Fibroblast of villous mesenchyme (primary cell): ENCODE results near the gene FUT3. TPM values are rescaled to one million over a fixed set of nuclear protein-coding genes. Genes with fewer than 3 reads are reported as not detected.

Experiments used
- DNase-seq: peaks from one replicate; pipeline ENCODE4 v3.0.0-alpha.2; 2010; ENCODE audit warnings: low read depth
- H3K4me3 ChIP-seq: 2 replicates; pipeline ENCODE4 v1.5.1; 2011; ENCODE audit warnings: low read depth, mild to moderate bottlenecking, low read length
- total RNA-seq: library from RNA; depleted of rRNA; stranded (reverse); fragments of >200 nt; gene quantifications from 2 replicates; pipeline ENCODE4 v1.2.3, GENCODE V29; 2012
- TF ChIP-seq, protein P1 (sequence below): IDR thresholded peaks from 2 replicates; pipeline ENCODE4 v1.5.1; 2012; ENCODE audit warnings: low read depth, mild to moderate bottlenecking, low read length; ENCODE audit not compliant: insufficient read depth

The FUT3 gene
- total RNA-seq, 1 donor, result under 0.01 TPM

DNA sequence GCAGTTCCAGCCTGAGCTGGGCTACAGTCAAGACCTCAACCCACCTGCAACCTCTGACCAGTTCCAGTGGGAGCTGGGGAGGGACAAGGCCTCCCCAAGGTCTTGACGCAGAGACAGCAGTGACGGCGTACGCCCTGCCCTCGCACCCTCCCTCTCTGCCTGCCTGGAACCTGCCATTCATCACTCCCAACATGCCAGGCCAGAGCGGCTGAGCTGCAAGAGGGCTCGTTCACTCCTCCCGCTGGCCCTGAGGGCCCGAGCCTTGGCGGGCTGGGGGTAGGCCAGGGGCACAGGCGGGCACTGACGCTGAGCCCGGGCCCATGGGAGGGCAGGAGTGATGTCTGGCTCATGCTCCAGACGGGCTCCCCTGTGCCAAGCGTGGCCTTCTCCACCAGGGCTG lies 44.2 kb upstream of the FUT3 start:
- TF ChIP-seq, protein P1, sequence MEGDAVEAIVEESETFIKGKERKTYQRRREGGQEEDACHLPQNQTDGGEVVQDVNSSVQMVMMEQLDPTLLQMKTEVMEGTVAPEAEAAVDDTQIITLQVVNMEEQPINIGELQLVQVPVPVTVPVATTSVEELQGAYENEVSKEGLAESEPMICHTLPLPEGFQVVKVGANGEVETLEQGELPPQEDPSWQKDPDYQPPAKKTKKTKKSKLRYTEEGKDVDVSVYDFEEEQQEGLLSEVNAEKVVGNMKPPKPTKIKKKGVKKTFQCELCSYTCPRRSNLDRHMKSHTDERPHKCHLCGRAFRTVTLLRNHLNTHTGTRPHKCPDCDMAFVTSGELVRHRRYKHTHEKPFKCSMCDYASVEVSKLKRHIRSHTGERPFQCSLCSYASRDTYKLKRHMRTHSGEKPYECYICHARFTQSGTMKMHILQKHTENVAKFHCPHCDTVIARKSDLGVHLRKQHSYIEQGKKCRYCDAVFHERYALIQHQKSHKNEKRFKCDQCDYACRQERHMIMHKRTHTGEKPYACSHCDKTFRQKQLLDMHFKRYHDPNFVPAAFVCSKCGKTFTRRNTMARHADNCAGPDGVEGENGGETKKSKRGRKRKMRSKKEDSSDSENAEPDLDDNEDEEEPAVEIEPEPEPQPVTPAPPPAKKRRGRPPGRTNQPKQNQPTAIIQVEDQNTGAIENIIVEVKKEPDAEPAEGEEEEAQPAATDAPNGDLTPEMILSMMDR, result no peak
- DNase-seq, result no peak
- H3K4me3 ChIP-seq, result no peak overlapping the region

- DNase-seq, result no peak
- no peak overlapping the region for H3K4me3 ChIP-seq
- TF ChIP-seq, protein P1, result no peak
These were observed 43.6 kb upstream of the FUT3 start for GRCh38 chr19:5894704-5895349.

- DNase-seq, result no peak
- TF ChIP-seq, protein P1, result no peak
These were observed 42.9 kb upstream of the FUT3 start for GRCh38 chr19:5893907-5894703.

GRCh38 chr19:5893296-5893903 lies 42.2 kb upstream of the FUT3 start:
- H3K4me3 ChIP-seq, result no peak overlapping the region
- TF ChIP-seq, protein P1, result no peak
- no peak for DNase-seq

More at GRCh38 chr19:5893907-5894703, 42.9 kb upstream of the FUT3 start:
- H3K4me3 ChIP-seq, result no peak overlapping the region

GRCh38 chr19:5892772-5893275 lies 41.6 kb upstream of the FUT3 start:
- no peak overlapping the region for H3K4me3 ChIP-seq
- DNase-seq, result no peak
- TF ChIP-seq, protein P1, result no peak

DNA sequence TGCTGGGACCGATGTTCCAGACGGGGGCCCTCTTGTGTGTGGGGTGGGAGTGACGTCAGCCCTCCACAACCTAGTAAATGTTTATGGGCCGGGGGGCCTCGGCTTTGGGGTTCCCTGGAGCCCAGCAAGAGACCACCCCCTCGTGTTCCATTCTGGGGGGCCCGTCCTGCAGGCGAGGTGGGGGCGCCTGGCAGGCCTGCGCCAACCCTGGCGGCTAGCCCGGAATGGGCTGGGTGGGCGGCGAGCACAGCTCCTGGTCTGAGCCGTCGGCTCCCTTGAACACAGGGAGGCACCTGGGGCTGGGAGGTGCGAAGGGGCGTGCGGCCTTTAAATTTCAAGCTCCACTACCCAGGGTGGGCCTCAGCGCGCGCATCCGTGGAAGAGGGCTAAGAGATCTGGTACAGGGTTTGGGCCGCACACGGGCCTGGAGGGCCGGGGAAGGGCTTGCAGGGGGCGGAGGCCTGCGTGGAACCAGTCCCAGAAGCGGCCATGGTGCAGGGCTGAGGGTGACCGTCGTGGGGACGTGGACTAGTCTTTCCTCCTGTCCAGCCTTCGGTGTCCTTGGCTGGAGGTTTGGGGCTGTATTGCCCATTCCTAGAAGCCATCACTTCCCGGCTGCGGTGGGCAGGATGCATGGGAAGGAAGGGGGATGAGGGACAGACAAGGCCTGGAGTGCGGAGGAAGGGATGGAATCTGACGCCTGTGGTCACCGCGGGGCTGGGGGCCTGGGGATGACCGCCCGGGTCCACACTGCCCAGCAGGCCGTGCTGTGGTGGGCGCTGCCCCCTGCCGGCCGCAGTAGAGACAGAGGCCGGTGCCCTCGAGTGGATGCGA lies 40.9 kb upstream of the FUT3 start:
- DNase-seq, result peak; percentile 46
- H3K4me3 ChIP-seq, result no peak overlapping the region

More for the DNA sequence above, 40.9 kb upstream of the FUT3 start:
- TF ChIP-seq, protein P1, result peak; percentile 75
